Natural killer cell (primary cell): ENCODE data around the gene NUB1. TPM values are rescaled to one million over a fixed set of nuclear protein-coding genes. Genes with fewer than 3 reads are reported as not detected.

Source experiments
- ATAC-seq, 3 donors: fragments of 150-1000 bp in 2 of 3; fragments of 200-7000 bp in 1 of 3; cut with Tn5 transposase; 1 replicate in 1 of 3; 2 replicates in 2 of 3; pipeline ENCODE4 v1.10.0; 2021; ENCODE audit warnings: mild to moderate bottlenecking in 2 of 3, moderate library complexity in 2 of 3
- DNase-seq, 2 donors: peaks; one replicate each; pipeline versions ENCODE4 v3.0.0 to v3.0.0-alpha.2; 2013 to 2021; ENCODE audit warnings: mixed read lengths in 1 of 2
- H3K27ac ChIP-seq: one replicate; pipeline ENCODE4 v1.5.1; 2013; ENCODE audit warnings: mild to moderate bottlenecking, low read length
- H3K27me3 ChIP-seq: one replicate; pipeline ENCODE4 v1.6.1; 2013; ENCODE audit warnings: low read length; ENCODE audit not compliant: control insufficient read depth, insufficient read depth
- H3K36me3 ChIP-seq: one replicate; pipeline ENCODE4 v1.6.1; 2013; ENCODE audit warnings: low read length; ENCODE audit not compliant: control insufficient read depth, insufficient read depth
- H3K4me1 ChIP-seq: one replicate; pipeline ENCODE4 v1.6.1; 2013; ENCODE audit warnings: low read length; ENCODE audit not compliant: control insufficient read depth, insufficient read depth
- H3K4me3 ChIP-seq: one replicate; pipeline ENCODE4 v1.5.1; 2013; ENCODE audit warnings: low read length
- H3K9me3 ChIP-seq: one replicate; pipeline ENCODE4 v1.6.1; 2013; ENCODE audit warnings: low read length; ENCODE audit not compliant: control insufficient read depth, insufficient read depth
- H3K27ac Mint-ChIP-seq, 2 donors: one replicate each; pipeline ENCODE4 v1.8.0; 2022; ENCODE audit warnings: mild to moderate bottlenecking in 2 of 2, mixed read lengths in 2 of 2, moderate library complexity in 1 of 2
- H3K27me3 Mint-ChIP-seq, 2 donors: one replicate each; pipeline ENCODE4 v1.8.0; 2022; ENCODE audit warnings: low read depth in 2 of 2, mixed read lengths in 2 of 2
- H3K36me3 Mint-ChIP-seq: one replicate; pipeline ENCODE4 v1.8.0; 2022; ENCODE audit warnings: mixed read lengths
- H3K4me1 Mint-ChIP-seq, 2 donors: one replicate each; pipeline ENCODE4 v1.8.0; 2022; ENCODE audit warnings: mixed read lengths in 2 of 2
- H3K4me3 Mint-ChIP-seq: one replicate; pipeline ENCODE4 v1.8.0; 2022; ENCODE audit warnings: mild to moderate bottlenecking, moderate library complexity, mixed read lengths
- H3K9me3 Mint-ChIP-seq, 2 donors: one replicate each; pipeline ENCODE4 v1.8.0; 2022; ENCODE audit warnings: mixed read lengths in 2 of 2
- CTCF ChIP-seq: fragments of 200-600 bp; IDR thresholded peaks from one replicate; pipeline ENCODE4 v1.8.0; 2022; ENCODE audit warnings: antibody characterized with exemption
- WGBS: methylation state at CpG from one replicate; pipeline ENCODE4 v1.1.7; 2013; ENCODE audit warnings: missing lambda C conversion rate; ENCODE audit not compliant: insufficient coverage; 5-methylcytosine and 5-hydroxymethylcytosine counted together
- intact Hi-C: fragments of 100-400 bp; cut with micrococcal nuclease; formaldehyde crosslinking; loops from one replicate; pipeline ENCODE4 v1.14.2; 2022
- total RNA-seq, 4 donors: library from RNA; stranded (reverse); fragments of 120-200 nt in 1 of 4; gene quantifications; one replicate each; pipeline versions ENCODE4 v1.2.3 to v1.2.4, GENCODE V29; 2013 to 2022

Gene NUB1
- total RNA-seq, 3 donors from 2014 or later (not counting 1 experiment from before 2014, with no cell fraction given) = 110 to 113 (median 111) TPM

DNA sequence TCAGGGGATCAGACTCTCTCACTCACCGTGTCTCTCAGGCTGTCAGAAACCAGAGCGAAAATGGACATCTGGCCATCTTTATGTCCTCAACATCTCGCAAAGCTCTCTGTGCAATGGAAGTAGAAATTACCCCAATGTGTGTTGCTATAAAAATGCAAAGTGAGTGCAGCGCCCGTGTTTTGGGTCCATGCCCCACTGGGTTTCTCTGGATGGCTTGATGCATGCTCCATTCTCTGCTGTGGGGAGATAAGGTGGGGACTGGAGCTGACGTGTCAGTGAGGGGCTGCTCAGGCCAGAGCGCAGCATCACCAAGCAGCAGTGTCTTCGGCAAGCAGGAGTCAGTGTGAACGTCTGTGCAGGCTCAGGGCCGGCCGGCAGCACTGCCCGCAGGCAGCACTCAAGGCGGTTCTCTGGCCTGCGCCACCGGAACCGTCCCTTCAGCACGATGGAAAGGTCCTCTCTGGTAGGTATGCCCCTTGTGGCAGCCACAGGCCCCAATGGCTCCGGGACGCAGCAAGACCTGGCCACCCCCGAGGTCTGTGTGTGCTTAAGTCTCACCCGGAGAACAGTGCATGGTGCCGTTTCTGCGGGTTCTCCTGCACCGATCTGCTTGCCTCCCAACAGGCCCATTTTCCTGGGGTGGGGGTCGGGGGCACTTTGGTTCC, 38.1 kb downstream of the NUB1 start:
- no peak for TF ChIP-seq CTCF
- H3K4me1 Mint-ChIP-seq = peaks cover 12 to 22% of the 10 kb centered on the region in 2 donors
- intact Hi-C loops = no loop called here
- no peak overlapping the region for H3K4me3 ChIP-seq
- H3K4me1 ChIP-seq = peaks cover 23% of the 10 kb centered on the region
- H3K27me3 Mint-ChIP-seq = peaks cover 14 to 17% of the 10 kb centered on the region in 2 donors
- no peak overlapping the region for H3K27ac ChIP-seq
- peaks cover 9% of the 10 kb centered on the region for H3K36me3 Mint-ChIP-seq
- no peak overlapping the region for H3K4me3 Mint-ChIP-seq
- 94% methylated on average over 25 of the region's 25 CpGs for WGBS
- no peaks in the 10 kb centered on the region for H3K9me3 ChIP-seq
- peaks cover 30% of the 10 kb centered on the region for H3K36me3 ChIP-seq
- H3K27me3 ChIP-seq = peaks cover 11% of the 10 kb centered on the region
- no peak for DNase-seq
- H3K9me3 Mint-ChIP-seq = no peaks in the 10 kb centered on the region
- H3K27ac Mint-ChIP-seq = peak overlapping the region in 1 of 2 donors; percentile 70
- no peak for ATAC-seq

GRCh38 chr7:151380199-151381097, 38.8 kb downstream of the NUB1 start:
- intact Hi-C loops = no loop called here
- TF ChIP-seq CTCF = no peak
- Histone ChIP-seq H3K9me3 (no peaks in the 10 kb centered on the region), H3K27me3 (peaks cover 11% of the 10 kb centered on the region), H3K4me3 (peak overlapping the region; percentile 29), H3K27ac (peak overlapping the region; percentile 59), H3K4me1 (peaks cover 23% of the 10 kb centered on the region), H3K36me3 (peaks cover 26% of the 10 kb centered on the region)
- ATAC-seq (no peak), DNase-seq (no peak)
- Mint-ChIP-seq H3K4me1 (peaks cover 12 to 22% of the 10 kb centered on the region in 2 donors), H3K36me3 (peaks cover 9% of the 10 kb centered on the region), H3K4me3 (peak overlapping the region; percentile 69), H3K27me3 (peaks cover 18 to 19% of the 10 kb centered on the region in 2 donors), H3K9me3 (no peaks in the 10 kb centered on the region), H3K27ac (no peak overlapping the region)
- 74% methylated on average over 32 of the region's 32 CpGs for WGBS

- Histone ChIP-seq H3K27ac (peak overlapping the region; percentile 59), H3K4me3 (peak overlapping the region; percentile 29), H3K36me3 (peaks cover 21% of the 10 kb centered on the region), H3K9me3 (no peaks in the 10 kb centered on the region), H3K27me3 (peaks cover 11% of the 10 kb centered on the region), H3K4me1 (peaks cover 23% of the 10 kb centered on the region)
- H3K27me3 Mint-ChIP-seq = peaks cover 18 to 20% of the 10 kb centered on the region in 2 donors
- no peak for TF ChIP-seq CTCF
- intact Hi-C loops = no loop called here
- DNase-seq (no peak), ATAC-seq (no peak)
- H3K4me1 Mint-ChIP-seq = peaks cover 12 to 22% of the 10 kb centered on the region in 2 donors
- H3K36me3 Mint-ChIP-seq = peaks cover 9% of the 10 kb centered on the region
- 13% methylated on average over 7 of the region's 7 CpGs for WGBS
- peak overlapping the region; percentile 69 for H3K4me3 Mint-ChIP-seq
- H3K9me3 Mint-ChIP-seq = no peaks in the 10 kb centered on the region
- H3K27ac Mint-ChIP-seq = no peak overlapping the region
Observed at GRCh38 chr7:151381098-151381347, 39.4 kb downstream of the NUB1 start.
